Keratinocyte (primary cell): Measurements from ENCODE around the gene PRKACA. TPM values are rescaled to one million over a fixed set of nuclear protein-coding genes. Genes with fewer than 3 reads are reported as not detected.

Experiments
- DNase-seq: peaks from one replicate; pipeline ENCODE4 v3.0.0-alpha.2; 2011; ENCODE audit warnings: low read depth, missing footprints, low spot score
- FAIRE-seq: peaks from 2 replicates; lab custom pipeline; 2011; peaks lifted over from hg19 to GRCh38; lab: Jason Lieb, UNC
- H2AFZ ChIP-seq: 2 replicates; pipeline ENCODE4 v1.6.0; 2012; ENCODE audit warnings: low read length, control low read depth, inconsistent platforms; ENCODE audit not compliant: control insufficient read depth
- H3K27ac ChIP-seq: 2 replicates; pipeline ENCODE4 v1.5.1; 2011; ENCODE audit warnings: low read length; ENCODE audit not compliant: control insufficient read depth, insufficient read depth
- H3K27me3 ChIP-seq: 3 replicates; pipeline ENCODE4 v1.6.0; 2011; ENCODE audit warnings: low read length; ENCODE audit not compliant: control insufficient read depth, insufficient read depth; ENCODE audit errors: extremely low read depth
- H3K36me3 ChIP-seq, 2 experiments: 2 replicates in 1 of 2; 3 replicates in 1 of 2; pipeline ENCODE4 v1.5.1; 2011; ENCODE audit warnings: low read length in 2 of 2, mild to moderate bottlenecking in 1 of 2; ENCODE audit not compliant: control insufficient read depth in 2 of 2, insufficient read depth in 2 of 2; ENCODE audit errors: extremely low read depth in 1 of 2
- H3K4me1 ChIP-seq: 3 replicates; pipeline ENCODE4 v1.5.1; 2011; ENCODE audit warnings: low read length; ENCODE audit not compliant: control insufficient read depth, insufficient read depth; ENCODE audit errors: extremely low read depth
- H3K4me2 ChIP-seq: 3 replicates; pipeline ENCODE4 v1.6.0; 2011; ENCODE audit warnings: low read depth, low read length; ENCODE audit not compliant: control insufficient read depth, insufficient read depth; ENCODE audit errors: extremely low read depth
- H3K4me3 ChIP-seq, 3 experiments: fragments of 200-600 bp in 1 of 3; sonication (generic) in 1 of 3; 2 replicates in 2 of 3; 3 replicates in 1 of 3; pipeline ENCODE4 v1.5.1; 2011 to 2016; ENCODE audit warnings: low read length in 3 of 3, mild to moderate bottlenecking in 3 of 3, control low read depth in 2 of 3, inconsistent platforms in 1 of 3, low read depth in 1 of 3, mixed read lengths in 1 of 3, mixed run types in 1 of 3, moderate library complexity in 1 of 3; ENCODE audit not compliant: control insufficient read depth in 2 of 3, insufficient read depth in 2 of 3; ENCODE audit errors: extremely low read depth in 1 of 3
- H3K79me2 ChIP-seq: 2 replicates; pipeline ENCODE4 v1.6.0; 2012; ENCODE audit warnings: low read length; ENCODE audit not compliant: control insufficient read depth, insufficient read depth
- H3K9ac ChIP-seq: 3 replicates; pipeline ENCODE4 v1.6.0; 2011; ENCODE audit warnings: low read length; ENCODE audit not compliant: control insufficient read depth, insufficient read depth; ENCODE audit errors: extremely low read depth
- H3K9me1 ChIP-seq: 3 replicates; pipeline ENCODE4 v1.6.0; 2011; ENCODE audit warnings: low read length; ENCODE audit not compliant: control insufficient read depth, insufficient read depth; ENCODE audit errors: extremely low read depth
- H3K9me3 ChIP-seq: 2 replicates; pipeline ENCODE4 v1.5.1; 2012; ENCODE audit warnings: low read depth, low read length; ENCODE audit not compliant: control insufficient read depth
- H4K20me1 ChIP-seq: 3 replicates; pipeline ENCODE4 v1.6.0; 2011; ENCODE audit warnings: low read length; ENCODE audit not compliant: control insufficient read depth, insufficient read depth; ENCODE audit errors: extremely low read depth
- CTCF ChIP-seq, 3 experiments: IDR thresholded peaks in 1 of 3; conservative IDR thresholded peaks in 1 of 3; optimal IDR thresholded peaks in 1 of 3; 2 replicates in 2 of 3; 3 replicates in 1 of 3; pipeline versions ENCODE3 to v1.5.1; 2011; ENCODE audit warnings: low read length in 3 of 3, mild to moderate bottlenecking in 3 of 3, moderate library complexity in 2 of 3, control low read depth in 1 of 3, inconsistent platforms in 1 of 3; ENCODE audit not compliant: insufficient read depth in 2 of 3; ENCODE audit errors: extremely low read depth in 1 of 3
- EZH2 ChIP-seq: IDR thresholded peaks from one replicate; pipeline ENCODE4 v1.6.1; 2012; ENCODE audit warnings: inconsistent platforms, mild to moderate bottlenecking, low read length, moderate library complexity
- dilution Hi-C: fragments of 300-500 bp; cut with MboI; formaldehyde crosslinking; loops from one replicate; pipeline ENCODE4 v1.7.0; 2020; ENCODE audit warnings: low sequenced_read_pairs; ENCODE audit not compliant: extremely low pct_ligation_motif_present
- polyA plus RNA-seq, 5 experiments: library from polyadenylated mRNA; depleted of rRNA in 3 of 5; stranded (reverse) in 3 of 5; stranded (forward) in 1 of 5; unstranded in 1 of 5; fragments of >200 nt; gene quantifications; 1 replicate in 1 of 5; 2 replicates in 3 of 5; 3 replicates in 1 of 5; pipeline versions ENCODE4 v1.2.1 to v1.2.3, GENCODE V29; 2011 to 2012; ENCODE audit warnings: missing spikeins in 2 of 5, low read depth in 1 of 5, low replicate concordance in 1 of 5

PRKACA gene
- polyA plus RNA-seq, 1 donor (not counting 4 experiments of a cell fraction or from before 2014, with no cell fraction given) = 13.7 TPM

GRCh38 chr19:14088634-14089411 is 28.7 kb downstream of the PRKACA start:
- peak overlapping the region; percentile 60 for H3K4me2 ChIP-seq
- FAIRE-seq = no peak
- H3K27me3 ChIP-seq = no peaks in the 10 kb centered on the region

GRCh38 chr19:14086098-14086497 is 31.5 kb downstream of the PRKACA start:
- no peaks in the 10 kb centered on the region for H3K27me3 ChIP-seq
- H3K4me1 ChIP-seq = peaks cover 10% of the 10 kb centered on the region
- no peak overlapping the region for H2AFZ ChIP-seq
- FAIRE-seq = no peak
- dilution Hi-C loops = no loop called here
- H4K20me1 ChIP-seq = no peaks in the 10 kb centered on the region
- H3K9ac ChIP-seq = no peak overlapping the region
- DNase-seq = no peak
- no peaks in the 10 kb centered on the region for H3K9me3 ChIP-seq
- H3K79me2 ChIP-seq = no peaks in the 10 kb centered on the region
- no peak overlapping the region for H3K27ac ChIP-seq
- peaks cover 4 to 5% of the 10 kb centered on the region in 2 experiments for H3K36me3 ChIP-seq
- TF ChIP-seq CTCF (optimal IDR thresholded peaks at IDR 0.05 in 1 of 3, IDR thresholded peaks at IDR 0.05 in 1 of 3, conservative IDR thresholded peaks at IDR 0.05 in 1 of 3; ENCODE audit: extremely low read depth in 1 of 3, insufficient read depth in 2 of 3, low read length in 3 of 3) = no peak
- TF ChIP-seq EZH2 = no peak
- H3K4me3 ChIP-seq = no peak overlapping the region
- H3K4me2 ChIP-seq = no peak overlapping the region
- H3K9me1 ChIP-seq = no peaks in the 10 kb centered on the region

More at GRCh38 chr19:14088634-14089411, 28.7 kb downstream of the PRKACA start:
- Histone ChIP-seq H3K79me2 (no peaks in the 10 kb centered on the region), H4K20me1 (no peaks in the 10 kb centered on the region), H3K36me3 (peaks cover 4 to 5% of the 10 kb centered on the region in 2 experiments), H3K4me3 (peak overlapping the region in 1 of 3 experiments; percentile 39), H3K9me1 (no peaks in the 10 kb centered on the region), H3K9me3 (peaks cover 5% of the 10 kb centered on the region), H2AFZ (no peak overlapping the region), H3K9ac (no peak overlapping the region), H3K27ac (no peak overlapping the region), H3K4me1 (no peaks in the 10 kb centered on the region)
- DNase-seq = no peak
- TF ChIP-seq CTCF (optimal IDR thresholded peaks at IDR 0.05 in 1 of 3, IDR thresholded peaks at IDR 0.05 in 1 of 3, conservative IDR thresholded peaks at IDR 0.05 in 1 of 3; ENCODE audit: extremely low read depth in 1 of 3, insufficient read depth in 2 of 3, low read length in 3 of 3) (no peak), EZH2 (no peak)
- dilution Hi-C loops = no loop called here
